Measurements from ENCODE around the gene MICAL2.

MICAL2 gene

DNA sequence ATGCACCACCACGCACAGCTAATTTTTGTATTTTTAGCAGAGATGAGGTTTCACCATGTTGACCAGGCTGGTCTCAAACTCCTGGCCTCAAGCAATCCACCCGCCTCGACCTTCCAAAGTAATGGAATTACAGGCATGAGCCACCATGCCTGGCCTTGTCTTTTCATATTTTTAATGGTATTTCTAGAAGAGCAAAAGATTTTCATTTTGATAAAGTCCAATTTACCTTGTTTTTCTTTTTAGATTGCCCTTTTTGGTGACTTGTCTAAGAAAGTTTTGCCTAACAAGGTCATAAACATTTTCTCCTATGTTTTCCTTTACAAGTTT, 45.5 kb upstream of the MICAL2 start:
- H3K4me3 ChIP-seq (ENCODE audit: low read length) = no peak overlapping the region
- H3K27ac ChIP-seq (ENCODE audit: low read length) = no peak overlapping the region
- TF ChIP-seq, protein P1, sequence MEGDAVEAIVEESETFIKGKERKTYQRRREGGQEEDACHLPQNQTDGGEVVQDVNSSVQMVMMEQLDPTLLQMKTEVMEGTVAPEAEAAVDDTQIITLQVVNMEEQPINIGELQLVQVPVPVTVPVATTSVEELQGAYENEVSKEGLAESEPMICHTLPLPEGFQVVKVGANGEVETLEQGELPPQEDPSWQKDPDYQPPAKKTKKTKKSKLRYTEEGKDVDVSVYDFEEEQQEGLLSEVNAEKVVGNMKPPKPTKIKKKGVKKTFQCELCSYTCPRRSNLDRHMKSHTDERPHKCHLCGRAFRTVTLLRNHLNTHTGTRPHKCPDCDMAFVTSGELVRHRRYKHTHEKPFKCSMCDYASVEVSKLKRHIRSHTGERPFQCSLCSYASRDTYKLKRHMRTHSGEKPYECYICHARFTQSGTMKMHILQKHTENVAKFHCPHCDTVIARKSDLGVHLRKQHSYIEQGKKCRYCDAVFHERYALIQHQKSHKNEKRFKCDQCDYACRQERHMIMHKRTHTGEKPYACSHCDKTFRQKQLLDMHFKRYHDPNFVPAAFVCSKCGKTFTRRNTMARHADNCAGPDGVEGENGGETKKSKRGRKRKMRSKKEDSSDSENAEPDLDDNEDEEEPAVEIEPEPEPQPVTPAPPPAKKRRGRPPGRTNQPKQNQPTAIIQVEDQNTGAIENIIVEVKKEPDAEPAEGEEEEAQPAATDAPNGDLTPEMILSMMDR (IDR thresholded peaks at IDR 0.05; ENCODE audit: low read depth, low read length) = no peak
- no peak for TF ChIP-seq EZH2phosphoT487 (IDR thresholded peaks at IDR 0.05; ENCODE audit: low read depth)
- no peaks in the 10 kb centered on the region for H3K4me1 ChIP-seq (ENCODE audit: low read length)
- H3K36me3 ChIP-seq (replicated peaks; ENCODE audit: low read depth, low read length) = no peaks in the 10 kb centered on the region
- no peak overlapping the region for H3K4me2 ChIP-seq (ENCODE audit: low read length)
- H3K9me3 ChIP-seq (ENCODE audit: insufficient read depth, low read length) = no peaks in the 10 kb centered on the region
- no peak overlapping the region for H3K9ac ChIP-seq (ENCODE audit: low read length)
- H3K27me3 ChIP-seq (ENCODE audit: low read depth, low read length) = peaks cover 9% of the 10 kb centered on the region; the same call in 1 of the 2 replicates
- H3K79me2 ChIP-seq (ENCODE audit: low read length) = no peaks in the 10 kb centered on the region
- no peak overlapping the region for H2AFZ ChIP-seq (ENCODE audit: low read depth, low read length)
- no peaks in the 10 kb centered on the region for H4K20me1 ChIP-seq (ENCODE audit: insufficient read depth, low read length)

- H3K4me3 ChIP-seq (ENCODE audit: low read length) = no peak overlapping the region
- TF ChIP-seq EZH2phosphoT487 (IDR thresholded peaks at IDR 0.05; ENCODE audit: low read depth) = no peak
- TF ChIP-seq, protein P1 (IDR thresholded peaks at IDR 0.05; ENCODE audit: low read depth, low read length) = no peak
- no peak overlapping the region for H3K4me2 ChIP-seq (ENCODE audit: low read length)
- no peaks in the 10 kb centered on the region for H4K20me1 ChIP-seq (ENCODE audit: insufficient read depth, low read length)
- no peak overlapping the region for H3K27ac ChIP-seq (ENCODE audit: low read length)
- no peaks in the 10 kb centered on the region for H3K36me3 ChIP-seq (replicated peaks; ENCODE audit: low read depth, low read length)
- peaks cover 9% of the 10 kb centered on the region; the same call in 1 of the 2 replicates for H3K27me3 ChIP-seq (ENCODE audit: low read depth, low read length)
- H3K79me2 ChIP-seq (ENCODE audit: low read length) = no peaks in the 10 kb centered on the region
- H3K4me1 ChIP-seq (ENCODE audit: low read length) = no peaks in the 10 kb centered on the region
- H3K9me3 ChIP-seq (ENCODE audit: insufficient read depth, low read length) = no peaks in the 10 kb centered on the region
- H3K9ac ChIP-seq (ENCODE audit: low read length) = no peak overlapping the region
- H2AFZ ChIP-seq (ENCODE audit: low read depth, low read length) = no peak overlapping the region
These were observed 44.2 kb upstream of the MICAL2 start for GRCh38 chr11:12066056-12066798.

DNA sequence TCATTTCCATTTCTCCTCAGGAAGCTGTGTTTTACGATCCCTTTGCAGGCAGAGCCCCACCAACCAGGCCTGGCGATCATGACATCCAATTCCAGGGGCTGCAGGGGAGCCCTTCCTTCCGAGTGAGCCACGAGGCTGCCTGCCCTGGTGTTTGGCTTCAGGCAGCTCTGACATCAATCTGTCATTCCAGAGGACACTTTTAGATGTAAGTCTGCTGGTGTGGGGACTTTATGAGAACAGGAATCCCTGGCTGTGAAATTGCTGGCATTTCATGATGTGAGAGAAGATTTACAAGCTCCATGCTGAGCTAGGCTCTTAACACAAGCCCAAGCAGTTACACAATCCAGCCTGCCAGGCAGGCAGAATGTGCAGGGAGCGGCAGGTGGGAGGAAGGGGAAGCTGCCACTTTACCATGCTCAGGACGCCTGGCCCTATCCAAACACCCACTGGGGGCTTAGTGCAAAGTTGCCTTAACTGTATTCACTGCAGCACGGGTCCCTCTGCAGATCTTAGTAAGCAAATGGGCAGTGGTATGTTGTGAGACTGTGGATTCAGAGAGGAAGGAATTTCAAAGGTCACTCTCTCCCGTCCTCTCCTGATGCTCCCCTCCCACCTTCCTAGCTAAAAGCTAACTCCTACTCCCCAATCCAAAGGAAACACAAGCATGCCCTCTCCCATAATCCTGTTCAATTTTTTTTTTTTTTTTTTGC, 43.4 kb upstream of the MICAL2 start:
- Histone ChIP-seq H3K9ac (ENCODE audit: low read length) (no peak overlapping the region), H3K4me1 (ENCODE audit: low read length) (no peaks in the 10 kb centered on the region), H4K20me1 (ENCODE audit: insufficient read depth, low read length) (no peaks in the 10 kb centered on the region), H2AFZ (ENCODE audit: low read depth, low read length) (no peak overlapping the region), H3K27me3 (ENCODE audit: low read depth, low read length) (peaks cover 9% of the 10 kb centered on the region; the same call in 1 of the 2 replicates), H3K79me2 (ENCODE audit: low read length) (no peaks in the 10 kb centered on the region), H3K9me3 (ENCODE audit: insufficient read depth, low read length) (no peaks in the 10 kb centered on the region), H3K4me3 (ENCODE audit: low read length) (no peak overlapping the region), H3K27ac (ENCODE audit: low read length) (no peak overlapping the region), H3K4me2 (ENCODE audit: low read length) (no peak overlapping the region), H3K36me3 (replicated peaks; ENCODE audit: low read depth, low read length) (no peaks in the 10 kb centered on the region)
- TF ChIP-seq, protein P1 (IDR thresholded peaks at IDR 0.05; ENCODE audit: low read depth, low read length) = no peak
- no peak for TF ChIP-seq EZH2phosphoT487 (IDR thresholded peaks at IDR 0.05; ENCODE audit: low read depth)

- Histone ChIP-seq H3K4me2 (ENCODE audit: low read length) (no peak overlapping the region), H3K9ac (ENCODE audit: low read length) (no peak overlapping the region), H3K27me3 (ENCODE audit: low read depth, low read length) (peaks cover 9% of the 10 kb centered on the region; the same call in 1 of the 2 replicates), H3K36me3 (replicated peaks; ENCODE audit: low read depth, low read length) (no peaks in the 10 kb centered on the region), H3K9me3 (ENCODE audit: insufficient read depth, low read length) (no peaks in the 10 kb centered on the region), H2AFZ (ENCODE audit: low read depth, low read length) (no peak overlapping the region), H3K4me3 (ENCODE audit: low read length) (no peak overlapping the region), H3K4me1 (ENCODE audit: low read length) (no peaks in the 10 kb centered on the region), H4K20me1 (ENCODE audit: insufficient read depth, low read length) (no peaks in the 10 kb centered on the region), H3K27ac (ENCODE audit: low read length) (no peak overlapping the region), H3K79me2 (ENCODE audit: low read length) (no peaks in the 10 kb centered on the region)
- TF ChIP-seq EZH2phosphoT487 (IDR thresholded peaks at IDR 0.05; ENCODE audit: low read depth) = no peak
- TF ChIP-seq, protein P1 (IDR thresholded peaks at IDR 0.05; ENCODE audit: low read depth, low read length) = no peak
These were observed 42.5 kb upstream of the MICAL2 start for GRCh38 chr11:12067796-12068357.
